HG03064 (cell line): Measurements from ENCODE around the gene IFITM2.
"Not testable (repeated sequence)": the region's sequence is repeated elsewhere in the genome, so short reads cannot be mapped to it uniquely, and the experiment has no call there.

ENCODE experiments used
- ATAC-seq: cut with Tn5 transposase; IDR thresholded peaks from one replicate; pipeline ENCODE4 v1.9.1; 2021; ENCODE audit warnings: low read depth; ENCODE audit not compliant: unreplicated experiment

IFITM2 gene

DNA sequence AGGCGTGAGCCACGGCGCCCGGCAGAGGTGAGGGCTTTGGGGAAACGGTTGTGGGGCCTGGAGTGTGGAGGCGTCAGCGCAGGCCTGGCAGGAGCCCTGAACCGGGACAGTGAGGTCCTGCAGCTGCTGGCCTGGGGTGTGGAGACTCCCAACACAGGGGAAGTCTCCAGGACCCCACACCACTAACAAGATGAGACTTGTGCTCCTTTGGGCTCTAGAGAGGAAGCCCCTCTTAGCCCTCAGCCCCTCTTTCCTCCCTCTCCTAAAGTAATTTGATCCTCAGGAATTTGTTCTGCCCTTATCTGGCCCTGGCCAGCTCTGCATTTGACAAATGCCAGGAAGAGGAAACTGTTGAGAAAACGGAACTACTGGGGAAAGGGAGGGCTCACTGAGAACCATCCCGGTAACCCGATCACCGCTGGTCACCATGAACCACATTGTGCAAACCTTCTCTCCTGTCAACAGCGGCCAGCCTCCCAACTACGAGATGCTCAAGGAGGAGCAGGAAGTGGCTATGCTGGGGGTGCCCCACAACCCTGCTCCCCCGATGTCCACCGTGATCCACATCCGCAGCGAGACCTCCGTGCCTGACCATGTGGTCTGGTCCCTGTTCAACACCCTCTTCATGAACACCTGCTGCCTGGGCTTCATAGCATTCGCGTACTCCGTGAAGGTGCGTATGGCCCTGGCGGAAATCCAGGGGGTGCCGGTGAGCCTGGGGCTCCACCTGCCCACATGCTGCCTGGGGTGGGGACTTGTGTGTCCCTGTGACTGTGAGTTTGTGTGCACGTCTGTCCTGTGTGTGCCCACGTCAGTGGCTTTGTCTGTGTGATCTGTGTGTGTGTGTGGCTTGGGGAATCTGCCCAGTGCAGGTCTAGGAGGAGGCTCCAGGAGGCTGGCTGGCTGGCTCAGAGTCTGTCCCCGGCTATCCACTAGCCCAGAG, at the start of gene IFITM2:
IFITM2 (plus strand) TSS at position 51 of the 943 bp plus-strand sequence; CDS start at position 428, 377 bp downstream.
- not testable (repeated sequence) for ATAC-seq

DNA sequence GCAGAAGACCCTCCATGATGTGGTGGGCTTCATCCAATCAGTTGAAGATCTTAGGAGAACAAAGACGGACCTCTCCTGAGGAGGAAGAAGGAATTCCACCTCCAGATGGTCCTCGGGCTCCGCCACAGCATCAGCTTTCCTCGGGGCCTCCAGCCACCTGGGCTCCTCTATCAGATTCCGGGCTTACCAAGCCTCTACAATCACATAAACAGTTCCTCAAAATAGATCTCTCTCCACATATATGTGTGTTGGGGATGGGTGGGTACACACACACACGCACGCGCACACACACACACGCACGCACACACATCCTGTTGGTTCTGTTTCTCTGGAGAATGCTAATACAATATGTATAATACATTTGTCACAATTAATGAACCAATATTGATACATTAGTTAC, 48.2 kb upstream of the IFITM2 start:
- ATAC-seq = no peak

DNA sequence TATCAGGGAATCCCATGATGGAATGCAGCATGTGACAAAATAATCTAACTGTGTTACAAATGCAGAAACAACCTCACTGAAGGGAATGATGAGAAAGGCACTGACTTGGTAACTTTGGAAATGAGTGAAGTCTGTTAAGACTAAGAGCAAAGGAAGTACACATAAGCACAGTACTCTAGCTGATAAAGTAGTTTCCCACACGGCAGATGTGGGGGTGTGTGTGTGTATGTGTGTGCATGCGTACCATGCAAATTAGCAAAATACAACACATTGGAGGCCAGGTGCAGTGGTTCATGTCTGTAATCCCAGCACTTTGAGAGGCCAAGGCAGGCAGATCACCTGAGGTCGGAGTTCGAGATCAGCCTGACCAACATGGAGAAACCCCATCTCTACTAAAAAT, 46.0 kb upstream of the IFITM2 start:
- no peak for ATAC-seq

DNA sequence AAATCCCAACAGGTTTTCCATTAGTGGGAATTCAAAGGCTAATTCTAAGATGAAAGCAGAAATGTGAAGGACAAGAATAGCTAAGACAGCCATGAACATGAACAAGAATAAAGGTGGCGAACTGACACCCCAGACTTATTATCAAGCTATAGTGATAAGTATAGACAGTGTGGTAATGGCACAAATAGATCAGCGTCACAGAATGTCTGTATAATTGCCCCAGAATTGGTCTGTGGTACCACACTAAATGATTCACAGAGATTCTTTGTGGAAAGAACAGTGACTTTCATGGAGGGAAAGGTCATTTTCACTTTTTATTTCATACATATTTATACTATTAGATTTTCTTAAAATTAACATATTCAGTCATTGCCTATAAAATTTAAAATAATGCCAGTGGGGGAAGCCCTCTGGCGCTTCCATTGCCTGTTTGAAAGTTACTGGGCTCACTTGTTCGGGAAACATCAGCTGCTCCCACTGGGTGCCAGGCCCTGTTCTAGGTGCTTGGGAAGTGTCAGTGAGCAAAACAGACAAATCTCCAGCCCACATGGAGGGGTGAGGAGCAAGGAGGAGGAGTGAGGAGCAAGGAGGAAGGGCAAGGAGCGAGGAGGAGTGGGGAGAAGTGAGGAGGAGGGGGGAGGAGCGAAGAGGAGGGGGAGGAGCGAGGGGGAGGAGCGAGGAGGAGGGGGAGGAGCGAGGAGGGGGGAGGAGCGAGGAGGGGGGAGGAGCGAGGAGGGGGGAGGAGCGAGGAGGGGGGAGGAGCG, 40.8 kb upstream of the IFITM2 start:
- no peak for ATAC-seq

DNA sequence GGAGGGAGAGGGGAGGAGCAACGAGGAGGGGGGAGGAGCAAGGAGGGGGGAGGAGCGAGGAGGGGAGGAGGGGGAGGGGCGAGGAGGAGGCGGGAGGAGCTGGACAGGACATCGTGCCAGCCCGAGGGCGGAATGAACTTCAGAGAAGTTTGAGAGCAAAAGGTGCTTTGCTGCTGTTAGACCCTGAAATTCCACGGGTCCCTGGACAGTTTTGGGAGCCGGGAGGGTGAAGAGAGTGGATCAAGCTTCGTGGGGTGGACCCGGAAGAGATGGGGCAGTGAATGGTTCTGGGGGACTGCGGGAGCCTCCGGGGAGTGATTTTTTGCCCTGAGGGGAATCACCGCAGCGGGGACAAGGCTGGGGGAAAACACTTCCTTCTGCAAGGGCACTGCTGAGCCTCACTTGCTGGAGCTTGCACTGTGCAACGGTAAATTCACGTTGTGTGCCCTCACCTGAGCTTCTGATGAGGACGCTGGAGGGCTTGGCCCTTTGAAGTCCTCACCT, 40.1 kb upstream of the IFITM2 start:
- no peak for ATAC-seq

DNA sequence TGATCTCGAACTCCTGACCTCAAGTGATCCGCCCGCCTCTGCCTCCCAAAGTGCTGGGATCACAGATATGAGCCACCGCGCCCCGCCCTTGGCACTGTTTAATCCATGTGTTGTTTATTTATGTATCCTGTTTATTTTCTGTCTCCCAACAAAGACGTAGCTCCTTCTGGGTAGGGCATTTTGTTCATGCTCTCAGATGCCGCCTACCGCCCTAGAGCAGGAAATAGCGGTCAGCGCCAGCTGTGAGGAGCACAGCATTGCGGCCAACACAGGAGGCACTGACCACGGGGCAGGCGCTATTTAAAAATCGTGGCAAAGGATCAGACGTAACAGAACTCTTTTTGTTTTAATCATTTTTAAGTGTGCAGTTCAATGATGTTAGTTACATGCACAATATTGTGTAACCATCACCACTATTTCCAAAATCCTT, 38.9 kb upstream of the IFITM2 start:
- ATAC-seq = peak; percentile 37

DNA sequence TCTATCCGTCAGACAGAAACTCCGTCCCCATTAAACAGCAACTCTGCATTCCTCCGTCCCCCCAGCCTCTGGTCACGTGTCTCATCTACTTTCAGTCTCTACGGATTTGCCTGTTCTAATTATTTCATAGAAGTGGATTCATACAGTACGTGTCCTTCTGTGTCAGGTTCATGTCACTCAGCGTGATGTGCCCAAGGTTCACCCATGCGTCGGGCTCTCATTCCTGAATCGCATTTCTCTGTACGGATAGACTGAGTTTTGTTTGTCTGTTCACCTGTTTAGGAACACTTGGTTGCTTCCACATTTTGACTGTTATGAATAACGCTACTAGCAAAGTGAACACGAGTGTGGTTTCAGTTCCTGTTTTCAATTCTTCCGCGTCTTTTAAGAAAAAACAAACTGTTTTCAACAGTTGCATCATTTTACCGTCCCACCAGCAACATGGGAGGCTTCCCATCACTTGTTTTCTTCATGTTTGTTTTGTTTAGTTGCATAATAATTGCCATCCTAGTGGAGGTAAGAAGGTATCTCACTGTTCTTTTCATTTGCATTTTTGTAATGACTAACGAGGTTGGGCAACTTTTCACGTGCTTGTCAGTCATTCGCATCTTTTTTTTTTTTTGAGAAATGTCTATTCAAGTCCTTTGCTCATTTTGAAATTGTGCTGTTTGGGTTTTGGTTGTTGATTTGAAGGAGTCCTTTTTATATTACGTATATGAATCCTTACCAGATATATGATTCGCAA, 38.3 kb upstream of the IFITM2 start:
- peak; percentile 74 for ATAC-seq

DNA sequence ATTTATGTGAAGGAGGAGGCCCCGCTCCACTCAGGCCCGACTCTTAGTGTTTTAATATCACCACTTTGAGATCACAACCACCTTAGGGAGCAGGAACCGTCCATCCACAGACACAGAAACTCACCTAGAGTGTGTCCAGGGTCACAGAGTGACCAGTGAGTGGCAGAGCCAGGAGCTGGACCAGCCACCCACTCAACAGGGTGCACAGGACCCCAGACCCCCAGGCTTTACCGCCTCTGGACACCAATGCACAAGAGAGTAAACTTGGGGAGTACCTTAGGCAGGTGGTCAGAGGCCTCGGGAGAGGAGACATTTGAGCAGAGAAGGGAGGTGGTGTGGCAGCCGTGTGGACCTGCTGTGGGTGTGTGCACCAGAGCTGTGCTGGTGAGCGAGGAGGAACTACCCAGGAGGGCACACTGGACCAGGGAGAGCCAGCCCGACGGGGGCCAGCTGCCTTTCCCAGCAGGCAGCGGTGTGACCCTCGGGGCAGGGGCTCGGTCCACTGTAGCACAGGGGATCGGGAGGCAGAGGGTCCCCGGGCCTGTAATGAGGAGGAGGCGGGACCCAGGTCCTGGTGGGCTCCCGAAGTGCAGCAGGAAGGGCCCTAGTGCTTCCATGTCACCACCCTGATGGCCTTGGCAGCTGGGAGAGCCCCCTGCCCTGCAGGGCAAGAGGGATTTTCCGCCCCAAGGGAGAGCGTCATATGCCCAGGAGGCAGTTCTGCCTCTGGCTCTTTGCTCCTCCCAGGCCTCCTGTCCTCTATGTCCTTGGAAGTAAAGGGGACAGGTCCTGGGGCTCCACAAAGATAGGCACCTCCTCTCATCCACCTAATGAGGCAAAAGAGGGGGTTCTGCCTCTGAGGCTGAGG, 36.9 kb upstream of the IFITM2 start:
- ATAC-seq = no peak

DNA sequence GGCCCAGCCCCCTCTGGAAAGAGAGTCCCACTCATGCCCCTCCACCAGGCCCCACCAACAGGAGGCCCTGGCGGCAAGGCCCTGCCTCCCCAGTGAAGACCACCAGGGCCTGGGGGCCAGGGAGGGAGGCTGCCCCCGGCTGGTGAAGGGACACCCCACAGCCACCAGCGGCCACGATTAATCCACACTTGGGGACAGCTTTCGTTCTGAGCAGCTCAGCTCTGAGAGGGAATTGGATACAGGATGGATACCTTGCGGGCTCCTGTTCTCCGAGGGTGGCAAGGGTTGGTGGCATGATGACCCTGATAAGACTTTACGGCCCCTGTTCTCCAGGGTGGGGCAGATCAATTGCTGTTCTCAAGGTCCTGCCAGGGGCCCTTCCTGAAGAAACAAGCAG, 36.3 kb upstream of the IFITM2 start:
- no peak for ATAC-seq

DNA sequence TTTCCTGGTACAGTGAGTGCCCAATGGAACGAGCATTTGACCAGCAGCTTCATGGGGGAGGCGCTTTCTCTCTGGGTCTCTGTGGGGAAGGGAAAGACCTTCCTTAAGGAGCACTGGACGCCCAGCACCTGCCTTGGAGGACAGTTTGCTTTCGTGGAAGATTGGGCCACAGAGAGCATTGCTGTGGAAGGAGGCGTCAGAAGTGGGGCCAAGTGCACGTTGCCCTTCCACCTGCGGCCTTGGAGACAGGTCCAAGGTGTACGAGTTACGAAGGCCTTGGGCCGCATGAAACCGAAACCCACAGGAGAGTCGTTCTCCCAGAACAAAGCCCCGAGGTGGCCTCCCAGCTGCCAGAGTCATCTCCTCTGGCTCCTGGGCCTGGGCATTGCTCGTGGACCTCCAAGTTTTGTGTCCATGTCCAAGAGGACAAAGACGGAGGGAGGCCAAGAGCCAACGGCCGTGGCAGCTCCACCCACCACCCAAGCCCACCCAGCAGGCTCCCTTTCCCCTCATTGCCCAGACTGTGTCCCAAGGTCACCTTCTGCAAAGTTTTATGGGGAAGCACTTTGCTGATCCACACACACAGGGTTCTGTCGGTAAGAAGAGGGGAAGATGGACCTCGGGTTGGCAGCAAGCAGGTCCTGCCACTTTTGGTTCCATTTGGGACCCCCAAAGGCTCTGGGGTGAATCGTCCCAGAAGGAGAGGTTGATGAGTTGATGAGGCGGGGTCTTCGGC, 35.3 kb upstream of the IFITM2 start:
- no peak for ATAC-seq

DNA sequence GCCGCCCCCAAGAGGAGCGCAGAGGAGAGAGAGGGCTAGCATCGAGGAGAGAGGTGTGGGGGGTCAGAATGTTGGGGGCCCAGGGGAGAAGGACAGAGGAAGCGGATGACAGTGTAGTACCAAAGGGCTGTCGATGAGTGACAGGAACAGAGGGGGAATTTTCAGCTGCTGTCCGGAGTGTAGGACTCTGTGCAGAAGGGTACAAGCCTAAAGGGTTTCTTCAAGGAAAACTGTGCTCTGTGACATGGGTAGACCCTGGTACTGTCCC, 34.8 kb upstream of the IFITM2 start:
- no peak for ATAC-seq

DNA sequence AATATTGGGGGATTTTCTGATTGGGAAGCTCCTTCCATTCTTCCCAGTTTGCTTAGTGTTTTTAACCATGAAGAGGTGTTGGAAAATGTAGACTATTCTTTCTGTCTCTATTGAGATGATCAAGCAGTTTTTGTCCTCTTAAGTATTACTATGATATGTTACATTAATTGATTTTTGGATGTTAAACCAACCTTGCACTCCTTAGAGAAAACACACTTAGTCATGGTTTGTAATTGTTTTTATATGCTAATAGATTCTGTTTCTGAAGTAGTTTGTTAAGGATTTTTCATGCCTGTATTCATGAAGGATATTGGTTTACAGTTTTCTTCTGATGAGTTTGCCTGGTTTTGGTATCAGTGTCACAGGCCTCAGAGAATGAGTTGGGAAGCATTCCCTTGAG, 31.4 kb upstream of the IFITM2 start:
- no peak for ATAC-seq

DNA sequence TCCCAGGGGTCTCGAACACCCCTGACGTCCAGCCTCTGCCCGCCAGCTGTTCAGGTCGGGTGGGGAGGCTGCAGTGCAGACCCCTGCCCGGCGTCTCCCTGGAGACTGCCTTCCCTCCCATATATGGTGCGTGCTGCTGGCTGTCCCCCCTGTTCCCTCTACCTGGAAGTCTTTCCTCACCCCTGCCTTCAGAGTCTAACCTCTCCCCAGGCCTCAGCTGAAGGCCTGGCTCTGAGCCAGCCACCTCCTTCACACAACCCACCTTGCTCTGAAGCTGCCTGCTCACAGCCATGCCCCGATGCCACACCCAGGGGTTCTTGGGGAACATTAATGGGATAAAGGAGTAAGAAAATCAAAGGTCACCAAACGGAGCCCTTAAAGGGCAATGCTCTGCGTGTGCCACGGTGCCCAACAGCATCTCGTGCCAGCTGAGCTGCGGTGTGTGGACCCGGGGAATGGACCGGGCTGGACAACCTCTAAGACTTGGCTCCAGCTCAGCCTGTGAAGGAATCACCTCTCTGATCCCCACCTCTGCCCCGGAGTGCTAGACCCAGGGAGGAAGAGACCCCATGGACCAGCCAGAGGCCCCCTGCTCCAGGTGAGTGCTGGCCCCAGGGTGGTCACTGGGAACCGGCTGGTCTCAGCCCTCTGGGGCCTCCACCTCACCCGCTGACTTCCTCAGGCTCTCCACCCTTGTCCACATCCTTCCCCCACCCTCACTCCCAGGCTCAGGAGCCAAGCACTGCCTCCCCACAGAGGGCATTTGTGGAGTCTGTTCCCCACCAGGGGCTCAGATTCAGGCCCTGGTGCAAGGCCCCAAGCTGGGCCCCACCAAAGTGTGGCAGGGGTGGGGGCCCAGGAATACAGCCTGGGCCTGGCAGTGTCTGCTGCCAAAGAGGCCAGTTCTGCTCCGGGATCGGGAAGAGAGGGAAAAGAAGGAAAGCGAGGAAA, 29.3 kb upstream of the IFITM2 start, which contains the start of gene NLRP6:
NLRP6 (plus strand) TSS at position 407 of the 951 bp plus-strand sequence; CDS start at position 570, 163 bp downstream.
- no peak for ATAC-seq

DNA sequence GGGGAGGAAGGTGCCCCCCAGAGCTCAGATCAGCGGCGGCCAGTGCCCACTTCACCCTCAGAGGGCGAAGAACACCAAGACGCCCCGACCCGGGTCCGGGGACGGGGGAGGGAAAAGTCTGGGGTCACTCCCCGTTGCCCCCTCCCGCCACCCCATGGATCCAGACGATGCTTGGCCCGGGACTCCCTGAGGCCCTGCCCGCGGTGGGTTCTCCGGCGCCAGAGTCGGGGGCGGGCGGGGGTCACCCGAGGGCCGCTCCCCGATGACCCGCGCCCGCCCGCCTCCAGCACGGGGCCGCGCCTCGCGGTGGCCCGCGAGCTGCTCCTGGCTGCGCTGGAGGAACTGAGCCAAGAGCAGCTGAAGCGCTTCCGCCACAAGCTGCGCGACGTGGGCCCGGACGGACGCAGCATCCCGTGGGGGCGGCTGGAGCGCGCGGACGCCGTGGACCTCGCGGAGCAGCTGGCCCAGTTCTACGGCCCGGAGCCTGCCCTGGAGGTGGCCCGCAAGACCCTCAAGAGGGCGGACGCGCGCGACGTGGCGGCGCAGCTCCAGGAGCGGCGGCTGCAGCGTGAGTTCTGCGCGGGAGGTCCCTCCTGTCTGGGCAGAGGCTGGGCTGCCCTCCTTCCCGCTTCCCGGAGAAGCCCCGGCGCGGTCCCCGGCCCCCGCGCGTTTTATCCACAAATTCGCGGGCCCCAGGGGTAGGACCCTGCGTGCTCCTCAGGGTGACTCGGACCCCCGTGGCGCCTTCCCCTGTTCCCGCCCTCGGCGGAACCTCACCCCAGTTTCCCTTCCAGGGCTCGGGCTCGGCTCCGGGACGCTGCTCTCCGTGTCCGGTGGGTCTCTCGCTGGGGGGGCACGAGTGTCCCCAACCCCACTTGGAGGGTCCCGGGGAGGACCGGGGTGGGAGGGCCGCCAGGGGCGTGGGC, 28.3 kb upstream of the IFITM2 start:
- ATAC-seq = no peak

DNA sequence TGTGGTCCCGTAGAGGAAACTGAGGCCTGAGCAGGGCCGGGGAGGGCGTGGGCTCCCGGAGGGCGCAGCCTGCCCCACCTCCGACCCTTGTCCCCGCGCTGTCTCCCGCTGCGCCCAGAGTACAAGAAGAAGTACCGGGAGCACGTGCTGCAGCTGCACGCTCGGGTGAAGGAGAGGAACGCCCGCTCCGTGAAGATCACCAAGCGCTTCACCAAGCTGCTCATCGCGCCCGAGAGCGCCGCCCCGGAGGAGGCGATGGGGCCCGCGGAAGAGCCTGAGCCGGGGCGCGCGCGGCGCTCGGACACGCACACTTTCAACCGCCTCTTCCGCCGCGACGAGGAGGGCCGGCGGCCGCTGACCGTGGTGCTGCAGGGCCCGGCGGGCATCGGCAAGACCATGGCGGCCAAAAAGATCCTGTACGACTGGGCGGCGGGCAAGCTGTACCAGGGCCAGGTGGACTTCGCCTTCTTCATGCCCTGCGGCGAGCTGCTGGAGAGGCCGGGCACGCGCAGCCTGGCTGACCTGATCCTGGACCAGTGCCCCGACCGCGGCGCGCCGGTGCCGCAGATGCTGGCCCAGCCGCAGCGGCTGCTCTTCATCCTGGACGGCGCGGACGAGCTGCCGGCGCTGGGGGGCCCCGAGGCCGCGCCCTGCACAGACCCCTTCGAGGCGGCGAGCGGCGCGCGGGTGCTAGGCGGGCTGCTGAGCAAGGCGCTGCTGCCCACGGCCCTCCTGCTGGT, 27.5 kb upstream of the IFITM2 start:
- ATAC-seq = no peak

DNA sequence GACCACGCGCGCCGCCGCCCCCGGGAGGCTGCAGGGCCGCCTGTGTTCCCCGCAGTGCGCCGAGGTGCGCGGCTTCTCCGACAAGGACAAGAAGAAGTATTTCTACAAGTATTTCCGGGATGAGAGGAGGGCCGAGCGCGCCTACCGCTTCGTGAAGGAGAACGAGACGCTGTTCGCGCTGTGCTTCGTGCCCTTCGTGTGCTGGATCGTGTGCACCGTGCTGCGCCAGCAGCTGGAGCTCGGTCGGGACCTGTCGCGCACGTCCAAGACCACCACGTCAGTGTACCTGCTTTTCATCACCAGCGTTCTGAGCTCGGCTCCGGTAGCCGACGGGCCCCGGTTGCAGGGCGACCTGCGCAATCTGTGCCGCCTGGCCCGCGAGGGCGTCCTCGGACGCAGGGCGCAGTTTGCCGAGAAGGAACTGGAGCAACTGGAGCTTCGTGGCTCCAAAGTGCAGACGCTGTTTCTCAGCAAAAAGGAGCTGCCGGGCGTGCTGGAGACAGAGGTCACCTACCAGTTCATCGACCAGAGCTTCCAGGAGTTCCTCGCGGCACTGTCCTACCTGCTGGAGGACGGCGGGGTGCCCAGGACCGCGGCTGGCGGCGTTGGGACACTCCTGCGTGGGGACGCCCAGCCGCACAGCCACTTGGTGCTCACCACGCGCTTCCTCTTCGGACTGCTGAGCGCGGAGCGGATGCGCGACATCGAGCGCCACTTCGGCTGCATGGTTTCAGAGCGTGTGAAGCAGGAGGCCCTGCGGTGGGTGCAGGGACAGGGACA, 26.7 kb upstream of the IFITM2 start:
- ATAC-seq = no peak
